ENCODE measurements around the gene ABR.

DNA sequence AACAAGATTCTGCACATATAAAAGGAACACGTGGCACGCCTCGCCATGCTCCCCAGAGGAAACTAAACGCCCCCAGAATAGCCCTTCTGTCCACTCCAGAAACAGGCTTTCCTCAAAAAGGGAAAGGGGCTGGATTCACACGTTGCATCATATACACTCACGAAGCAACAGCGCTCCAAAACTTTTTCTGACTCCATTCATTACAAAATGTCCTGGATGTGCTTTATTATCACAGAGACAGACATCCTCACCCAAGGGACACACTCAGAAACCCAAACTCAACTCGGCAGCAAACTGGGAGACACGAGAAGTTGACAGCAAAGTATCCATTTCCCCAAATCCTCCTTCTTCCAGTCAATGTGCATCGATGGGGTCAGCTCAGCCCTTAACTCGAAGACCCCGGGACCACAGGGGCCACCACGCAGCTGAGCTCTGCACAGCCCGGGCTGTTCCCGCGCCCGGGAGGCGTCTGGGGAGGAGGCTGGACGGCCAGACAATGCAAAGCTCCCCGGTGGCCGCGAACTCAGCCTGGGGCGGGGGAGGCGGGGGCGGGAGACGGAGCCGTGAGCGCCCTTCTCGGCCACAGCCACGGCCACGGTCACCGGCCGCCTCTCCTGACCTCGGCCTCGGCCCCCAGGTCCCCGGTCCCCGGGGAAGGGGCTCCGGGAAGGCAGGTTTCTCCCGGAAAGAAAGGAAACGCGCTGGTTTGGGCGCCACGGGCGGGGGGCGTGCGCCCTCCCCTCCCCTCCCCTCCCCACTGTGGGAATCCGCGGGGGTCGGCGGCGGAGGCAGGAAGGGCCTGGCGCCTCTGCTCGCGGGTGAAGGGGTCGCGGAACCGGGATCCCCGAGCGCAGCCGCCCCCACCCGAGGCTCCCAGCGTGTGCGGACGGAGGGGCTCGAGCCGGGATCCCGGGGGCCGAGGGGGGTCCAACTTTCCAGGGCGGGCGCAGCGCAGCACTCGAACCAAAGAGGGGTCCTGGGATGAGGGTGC is 201.4 kb downstream of the ABR start:
- TF ChIP-seq ELF1 (CRISPR knock-in tag; IDR thresholded peaks at IDR 0.05) (no peak), KAT7 (CRISPR knock-in tag; IDR thresholded peaks at IDR 0.05; ENCODE audit: borderline replicate concordance) (no peak), POLR2A (IDR thresholded peaks at IDR 0.05; ENCODE audit: insufficient read depth in 1 of 2, low read depth in 2 of 2, low read length in 2 of 2) (no peak; a peak in 1 of 4 replicates), ZNF703 (CRISPR knock-in tag; IDR thresholded peaks at IDR 0.05; ENCODE audit: borderline replicate concordance) (no peak), MAFK (conservative IDR thresholded peaks at IDR 0.05 in 1 of 2, IDR thresholded peaks at IDR 0.05 in 1 of 2; ENCODE audit: low read length in 2 of 2) (no peak), ZC3H13 (CRISPR knock-in tag; IDR thresholded peaks at IDR 0.05) (0 out of 2 replicates have a peak, but pooled peaks have one; percentile 30), FOSL1 (CRISPR knock-in tag; IDR thresholded peaks at IDR 0.05; ENCODE audit: borderline replicate concordance) (no peak), ZKSCAN5 (CRISPR knock-in tag; IDR thresholded peaks at IDR 0.05) (no peak)
- TF ChIP-seq, protein P1, sequence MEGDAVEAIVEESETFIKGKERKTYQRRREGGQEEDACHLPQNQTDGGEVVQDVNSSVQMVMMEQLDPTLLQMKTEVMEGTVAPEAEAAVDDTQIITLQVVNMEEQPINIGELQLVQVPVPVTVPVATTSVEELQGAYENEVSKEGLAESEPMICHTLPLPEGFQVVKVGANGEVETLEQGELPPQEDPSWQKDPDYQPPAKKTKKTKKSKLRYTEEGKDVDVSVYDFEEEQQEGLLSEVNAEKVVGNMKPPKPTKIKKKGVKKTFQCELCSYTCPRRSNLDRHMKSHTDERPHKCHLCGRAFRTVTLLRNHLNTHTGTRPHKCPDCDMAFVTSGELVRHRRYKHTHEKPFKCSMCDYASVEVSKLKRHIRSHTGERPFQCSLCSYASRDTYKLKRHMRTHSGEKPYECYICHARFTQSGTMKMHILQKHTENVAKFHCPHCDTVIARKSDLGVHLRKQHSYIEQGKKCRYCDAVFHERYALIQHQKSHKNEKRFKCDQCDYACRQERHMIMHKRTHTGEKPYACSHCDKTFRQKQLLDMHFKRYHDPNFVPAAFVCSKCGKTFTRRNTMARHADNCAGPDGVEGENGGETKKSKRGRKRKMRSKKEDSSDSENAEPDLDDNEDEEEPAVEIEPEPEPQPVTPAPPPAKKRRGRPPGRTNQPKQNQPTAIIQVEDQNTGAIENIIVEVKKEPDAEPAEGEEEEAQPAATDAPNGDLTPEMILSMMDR (CRISPR knock-in tag; IDR thresholded peaks at IDR 0.05): no peak
